Liver (tissue), 3 donors: ENCODE results near the gene SCN1A.

Source experiments
- CTCF ChIP-seq: fragments of 150-350 bp; IDR thresholded peaks from 2 replicates; pipeline ENCODE4 v1.5.1; 2017; ENCODE audit warnings: improper control_type of control experiment, low read depth, low read length; ENCODE audit not compliant: missing input control
- EGR1 ChIP-seq, 2 donors: IDR thresholded peaks; 2 replicates each; pipeline ENCODE4 v1.6.1; 2016 to 2018; ENCODE audit warnings: antibody characterized with exemption in 2 of 2, low read depth in 2 of 2
- FOXA1 ChIP-seq: IDR thresholded peaks from 2 replicates; pipeline ENCODE4 v1.6.1; 2016; ENCODE audit warnings: antibody characterized with exemption
- REST ChIP-seq: IDR thresholded peaks from 2 replicates; pipeline ENCODE4 v1.6.1; 2016; ENCODE audit warnings: antibody characterized with exemption, mild to moderate bottlenecking
- RXRA ChIP-seq, 2 donors: IDR thresholded peaks; 2 replicates each; pipeline ENCODE4 v1.6.1; 2017 to 2018; ENCODE audit warnings: antibody characterized with exemption in 2 of 2, mild to moderate bottlenecking in 1 of 2
- SP1 ChIP-seq: IDR thresholded peaks from 2 replicates; pipeline ENCODE4 v1.6.1; 2018; ENCODE audit warnings: antibody characterized with exemption, mild to moderate bottlenecking
- TAF1 ChIP-seq: conservative IDR thresholded peaks from 2 replicates; pipeline ENCODE4 v1.6.1; 2016; ENCODE audit warnings: antibody characterized with exemption, mild to moderate bottlenecking
- TF ChIP-seq, protein P1 (sequence below): IDR thresholded peaks from 2 replicates; pipeline ENCODE4 v1.6.1; 2016; ENCODE audit warnings: antibody characterized with exemption
- TF ChIP-seq, protein P2 (sequence below): IDR thresholded peaks from 2 replicates; pipeline ENCODE4 v1.6.1; 2016; ENCODE audit warnings: antibody characterized with exemption
- donor health status: healthy.
- donor health status: healthy.

DNA sequence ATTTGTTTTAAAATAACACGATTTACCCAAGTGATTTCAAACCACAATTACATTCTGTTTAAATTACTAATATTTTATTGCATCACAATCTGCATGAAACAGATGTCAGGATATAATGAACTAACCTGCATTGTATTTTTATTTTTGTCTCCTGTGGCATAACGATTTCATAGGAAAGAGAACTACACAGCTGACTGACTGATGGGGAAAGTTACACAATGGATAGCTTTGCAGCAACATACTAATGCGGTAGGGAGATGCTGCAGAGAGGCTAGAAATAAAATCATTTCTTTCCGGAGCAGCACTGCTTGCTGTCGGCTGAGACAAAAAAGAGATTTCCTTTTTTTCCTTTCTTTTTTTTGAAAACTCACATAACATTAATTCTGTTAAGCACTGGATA, 36.9 kb downstream of the SCN1A start:
- TF ChIP-seq CTCF, result no peak
- TF ChIP-seq, protein P1, sequence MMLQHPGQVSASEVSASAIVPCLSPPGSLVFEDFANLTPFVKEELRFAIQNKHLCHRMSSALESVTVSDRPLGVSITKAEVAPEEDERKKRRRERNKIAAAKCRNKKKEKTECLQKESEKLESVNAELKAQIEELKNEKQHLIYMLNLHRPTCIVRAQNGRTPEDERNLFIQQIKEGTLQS, result no peak
- TF ChIP-seq EGR1 (IDR thresholded peaks at IDR 0.05; ENCODE audit: low read depth in 2 of 2), result no peak
- TF ChIP-seq RXRA (IDR thresholded peaks at IDR 0.05), result no peak
- TF ChIP-seq REST, result no peak
- TF ChIP-seq SP1, result no peak
- no peak for TF ChIP-seq FOXA1
- TF ChIP-seq, protein P2, sequence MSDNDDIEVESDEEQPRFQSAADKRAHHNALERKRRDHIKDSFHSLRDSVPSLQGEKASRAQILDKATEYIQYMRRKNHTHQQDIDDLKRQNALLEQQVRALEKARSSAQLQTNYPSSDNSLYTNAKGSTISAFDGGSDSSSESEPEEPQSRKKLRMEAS, result no peak
- TF ChIP-seq TAF1, result no peak
